Karpas-422 (cell line): ENCODE results near the gene PLEKHF1. TPM values are rescaled to one million over a fixed set of nuclear protein-coding genes. Genes with fewer than 3 reads are reported as not detected.

Experiments used
- DNase-seq: peaks from one replicate; pipeline ENCODE4 v3.0.0-alpha.2; 2015
- H2AFZ ChIP-seq: fragments of 200-600 bp; sonication (generic); 2 replicates; pipeline ENCODE4 v1.6.1; 2014; ENCODE audit warnings: antibody characterized with exemption, low read length, mixed read lengths
- H3K27ac ChIP-seq: fragments of 200-600 bp; sonication (generic); 2 replicates; pipeline ENCODE4 v1.5.1; 2014; ENCODE audit warnings: mild to moderate bottlenecking, low read length, moderate library complexity
- H3K27me3 ChIP-seq: fragments of 200-600 bp; sonication (generic); 2 replicates; pipeline ENCODE4 v1.6.1; 2014; ENCODE audit warnings: low read length, mixed read lengths
- H3K36me3 ChIP-seq: fragments of 200-600 bp; sonication (generic); 2 replicates; pipeline ENCODE4 v1.6.1; 2014; ENCODE audit warnings: low read length, mixed read lengths; ENCODE audit not compliant: insufficient read depth
- H3K4me1 ChIP-seq: fragments of 200-600 bp; sonication (generic); 2 replicates; pipeline ENCODE4 v1.6.1; 2014; ENCODE audit warnings: mild to moderate bottlenecking, low read length, mixed read lengths
- H3K4me2 ChIP-seq: fragments of 200-600 bp; sonication (generic); 2 replicates; pipeline ENCODE4 v1.6.1; 2014; ENCODE audit warnings: low read length, low read depth, mild to moderate bottlenecking; ENCODE audit not compliant: poor library complexity, severe bottlenecking
- H3K4me3 ChIP-seq: fragments of 200-600 bp; sonication (generic); 2 replicates; pipeline ENCODE4 v1.5.1; 2014; ENCODE audit warnings: mild to moderate bottlenecking, antibody characterized with exemption, low read length, mixed read lengths
- H3K79me2 ChIP-seq: fragments of 200-600 bp; sonication (generic); 2 replicates; pipeline ENCODE4 v1.6.1; 2014; ENCODE audit warnings: mild to moderate bottlenecking, low read length, mixed read lengths
- H3K9ac ChIP-seq: fragments of 200-600 bp; sonication (generic); 2 replicates; pipeline ENCODE4 v1.6.0; 2014; ENCODE audit warnings: low read length
- H3K9me2 ChIP-seq: fragments of 200-600 bp; sonication (generic), shearing (Covaris generic); replicated peaks from 2 replicates; pipeline ENCODE4 v1.6.0; 2014; ENCODE audit warnings: mild to moderate bottlenecking, low read length, moderate library complexity; ENCODE audit not compliant: insufficient read depth
- H3K9me3 ChIP-seq: fragments of 300-700, 200-600 bp; sonication (generic); 2 replicates; pipeline ENCODE4 v1.6.1; 2014; ENCODE audit warnings: low read length, mixed read lengths
- H4K20me1 ChIP-seq: fragments of 200-600 bp; sonication (generic); 2 replicates; pipeline ENCODE4 v1.6.1; 2014; ENCODE audit warnings: mild to moderate bottlenecking, antibody characterized with exemption, low read length, low read depth; ENCODE audit not compliant: insufficient read depth
- total RNA-seq: library from RNA; depleted of rRNA; stranded (reverse); fragments of >200 nt; shearing (Covaris generic); gene quantifications from 2 replicates; pipeline ENCODE4 v1.2.3, GENCODE V29; 2014; ENCODE audit warnings: low replicate concordance

PLEKHF1 gene
- total RNA-seq, 1 experiment from 2014 or later: not detected

DNA sequence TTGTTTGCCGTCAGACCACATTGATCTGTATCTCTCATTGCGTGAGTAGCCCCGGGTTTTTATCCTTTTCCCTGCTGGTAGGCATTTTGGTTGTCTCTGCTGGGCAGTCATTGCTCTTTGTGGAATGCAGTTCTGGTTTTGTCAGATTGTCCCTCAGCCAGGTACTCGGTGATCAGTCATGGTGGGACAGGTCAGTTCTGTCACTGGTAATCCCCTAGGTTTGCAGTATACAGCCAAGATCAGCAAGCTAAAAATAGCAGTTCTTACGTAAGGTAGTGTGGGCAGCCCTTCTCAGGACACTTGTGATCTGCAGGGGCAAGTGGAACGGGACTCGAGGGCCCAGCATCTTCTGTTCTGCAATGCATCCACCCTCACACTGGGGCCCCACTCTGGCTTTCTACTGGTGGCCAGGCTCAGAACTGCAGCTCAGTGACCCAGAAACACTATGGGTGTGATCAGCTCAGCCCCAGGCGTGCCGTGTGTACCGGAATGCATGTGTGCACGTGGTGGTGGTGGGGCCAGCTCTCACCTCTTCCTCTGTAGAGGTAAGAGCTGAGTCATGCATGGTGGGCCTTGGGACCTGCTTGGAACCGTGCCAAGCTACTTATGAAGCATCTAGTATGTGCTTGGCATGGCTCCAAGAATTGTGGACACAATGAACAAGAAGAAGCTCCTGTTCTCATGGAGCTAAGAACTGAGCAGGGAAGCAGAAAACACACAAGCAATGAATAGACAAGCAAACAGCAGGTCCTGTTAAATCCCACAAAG lies 6.3 kb downstream of the PLEKHF1 start:
- Histone ChIP-seq H3K4me1 (peaks cover 9% of the 10 kb centered on the region), H4K20me1 (no peaks in the 10 kb centered on the region), H2AFZ (no peak overlapping the region), H3K9ac (no peak overlapping the region), H3K4me2 (no peak overlapping the region), H3K9me3 (no peaks in the 10 kb centered on the region), H3K27me3 (no peaks in the 10 kb centered on the region), H3K79me2 (no peaks in the 10 kb centered on the region), H3K36me3 (no peaks in the 10 kb centered on the region), H3K9me2 (no peaks in the 10 kb centered on the region), H3K4me3 (no peak overlapping the region), H3K27ac (no peak overlapping the region)
- peak; percentile 74 for DNase-seq

DNA sequence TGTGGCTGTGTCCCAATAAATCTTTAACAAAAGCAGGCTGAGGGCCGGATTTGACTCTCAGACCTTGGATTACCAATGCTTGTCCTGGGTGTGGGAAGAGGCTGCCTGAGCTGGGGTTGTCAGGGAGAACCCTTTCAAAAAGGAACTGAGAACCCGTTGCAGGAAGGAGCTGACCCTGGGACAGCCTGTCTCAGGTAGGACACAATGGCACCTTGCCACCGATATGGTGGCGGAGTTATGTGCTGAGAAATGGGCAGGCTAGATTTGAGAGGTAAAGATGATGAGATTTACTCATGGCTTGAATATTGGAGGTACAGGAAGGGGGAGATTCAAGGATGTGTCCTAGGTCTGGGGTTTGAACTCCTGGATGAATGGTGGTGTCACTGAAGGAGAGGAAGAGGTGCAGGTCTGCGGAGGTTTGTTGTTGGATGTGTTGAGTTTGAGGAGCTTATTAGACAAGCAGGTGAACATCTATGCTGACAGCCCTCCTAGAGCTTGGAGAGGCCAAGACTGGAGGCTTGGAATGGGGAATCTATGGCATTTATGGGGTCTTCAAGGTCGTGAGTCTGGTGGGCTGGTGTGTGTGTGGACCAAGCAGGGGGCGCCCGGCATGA lies 7.2 kb downstream of the PLEKHF1 start:
- Histone ChIP-seq H3K9ac (no peak overlapping the region), H3K9me2 (no peaks in the 10 kb centered on the region), H3K36me3 (no peaks in the 10 kb centered on the region), H3K27me3 (no peaks in the 10 kb centered on the region), H3K79me2 (no peaks in the 10 kb centered on the region), H3K27ac (no peak overlapping the region), H3K4me3 (no peak overlapping the region), H3K4me2 (no peak overlapping the region), H2AFZ (no peak overlapping the region), H3K4me1 (peaks cover 9% of the 10 kb centered on the region), H4K20me1 (no peaks in the 10 kb centered on the region), H3K9me3 (no peaks in the 10 kb centered on the region)
- no peak for DNase-seq

DNA sequence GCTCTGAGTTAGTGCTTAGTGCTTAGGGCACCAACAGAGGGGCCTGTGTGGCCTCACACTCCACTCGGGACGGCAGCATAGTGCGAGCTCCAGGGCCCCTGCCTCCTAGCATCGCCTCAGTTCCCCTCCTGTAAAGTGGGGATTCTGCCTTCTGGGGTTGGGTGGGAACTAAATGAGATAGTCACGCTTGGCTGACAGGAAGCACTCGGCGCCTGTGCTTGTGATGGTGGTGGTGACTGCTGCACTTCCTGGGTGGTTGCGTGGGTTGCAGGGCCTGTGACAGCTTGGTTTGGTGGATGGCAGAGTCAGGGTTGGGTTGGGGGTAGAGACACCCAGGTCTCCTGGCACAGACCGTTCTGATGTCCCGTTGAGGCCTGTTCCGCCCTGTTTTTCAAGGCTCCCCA lies 7.7 kb downstream of the PLEKHF1 start:
- no peak overlapping the region for H3K4me2 ChIP-seq
- no peaks in the 10 kb centered on the region for H3K9me3 ChIP-seq
- H3K36me3 ChIP-seq: no peaks in the 10 kb centered on the region
- no peaks in the 10 kb centered on the region for H3K9me2 ChIP-seq
- H3K27me3 ChIP-seq: no peaks in the 10 kb centered on the region
- no peak overlapping the region for H2AFZ ChIP-seq
- H3K27ac ChIP-seq: no peak overlapping the region
- H3K4me1 ChIP-seq: peaks cover 9% of the 10 kb centered on the region
- no peaks in the 10 kb centered on the region for H3K79me2 ChIP-seq
- H4K20me1 ChIP-seq: no peaks in the 10 kb centered on the region
- H3K4me3 ChIP-seq: no peak overlapping the region
- peak; percentile 30 for DNase-seq
- no peak overlapping the region for H3K9ac ChIP-seq

DNA sequence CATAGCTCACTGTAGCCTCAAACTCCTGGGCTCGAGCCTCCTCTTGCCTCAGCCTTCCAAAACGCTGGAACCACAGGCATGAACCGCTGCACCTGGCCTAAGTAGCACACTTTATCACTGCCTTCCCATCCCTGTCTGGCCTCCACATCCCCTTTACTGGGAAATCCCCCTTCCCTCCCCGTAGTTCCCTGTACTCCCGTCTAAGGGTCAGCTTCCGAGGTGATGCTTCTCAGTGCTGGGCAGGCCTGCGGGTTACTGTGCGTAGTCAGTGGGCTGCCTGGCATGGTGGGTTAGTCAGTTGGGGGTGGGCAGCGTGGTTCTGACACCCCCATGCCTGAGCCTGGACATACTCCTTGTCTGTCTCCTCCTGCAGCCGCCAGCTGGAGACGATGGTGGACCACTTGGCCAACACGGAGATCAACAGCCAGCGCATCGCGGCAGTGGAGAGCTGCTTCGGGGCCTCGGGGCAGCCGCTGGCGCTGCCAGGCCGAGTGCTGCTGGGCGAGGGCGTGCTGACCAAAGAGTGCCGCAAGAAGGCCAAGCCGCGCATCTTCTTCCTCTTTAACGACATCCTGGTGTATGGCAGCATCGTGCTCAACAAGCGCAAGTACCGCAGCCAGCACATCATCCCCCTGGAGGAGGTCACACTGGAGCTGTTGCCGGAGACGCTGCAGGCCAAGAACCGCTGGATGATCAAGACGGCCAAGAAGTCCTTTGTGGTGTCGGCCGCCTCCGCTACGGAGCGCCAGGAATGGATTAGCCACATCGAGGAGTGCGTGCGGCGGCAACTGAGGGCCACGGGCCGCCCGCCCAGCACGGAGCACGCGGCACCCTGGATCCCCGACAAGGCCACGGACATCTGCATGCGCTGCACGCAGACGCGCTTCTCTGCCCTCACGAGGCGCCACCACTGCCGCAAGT lies 8.4 kb downstream of the PLEKHF1 start:
- H3K27ac ChIP-seq: no peak overlapping the region
- H2AFZ ChIP-seq: no peak overlapping the region
- no peaks in the 10 kb centered on the region for H4K20me1 ChIP-seq
- H3K9me2 ChIP-seq: no peaks in the 10 kb centered on the region
- no peak overlapping the region for H3K4me2 ChIP-seq
- no peaks in the 10 kb centered on the region for H3K36me3 ChIP-seq
- no peak overlapping the region for H3K9ac ChIP-seq
- no peak overlapping the region for H3K4me3 ChIP-seq
- no peak for DNase-seq
- H3K9me3 ChIP-seq: no peaks in the 10 kb centered on the region
- H3K4me1 ChIP-seq: peaks cover 9% of the 10 kb centered on the region
- H3K27me3 ChIP-seq: no peaks in the 10 kb centered on the region
- no peaks in the 10 kb centered on the region for H3K79me2 ChIP-seq

DNA sequence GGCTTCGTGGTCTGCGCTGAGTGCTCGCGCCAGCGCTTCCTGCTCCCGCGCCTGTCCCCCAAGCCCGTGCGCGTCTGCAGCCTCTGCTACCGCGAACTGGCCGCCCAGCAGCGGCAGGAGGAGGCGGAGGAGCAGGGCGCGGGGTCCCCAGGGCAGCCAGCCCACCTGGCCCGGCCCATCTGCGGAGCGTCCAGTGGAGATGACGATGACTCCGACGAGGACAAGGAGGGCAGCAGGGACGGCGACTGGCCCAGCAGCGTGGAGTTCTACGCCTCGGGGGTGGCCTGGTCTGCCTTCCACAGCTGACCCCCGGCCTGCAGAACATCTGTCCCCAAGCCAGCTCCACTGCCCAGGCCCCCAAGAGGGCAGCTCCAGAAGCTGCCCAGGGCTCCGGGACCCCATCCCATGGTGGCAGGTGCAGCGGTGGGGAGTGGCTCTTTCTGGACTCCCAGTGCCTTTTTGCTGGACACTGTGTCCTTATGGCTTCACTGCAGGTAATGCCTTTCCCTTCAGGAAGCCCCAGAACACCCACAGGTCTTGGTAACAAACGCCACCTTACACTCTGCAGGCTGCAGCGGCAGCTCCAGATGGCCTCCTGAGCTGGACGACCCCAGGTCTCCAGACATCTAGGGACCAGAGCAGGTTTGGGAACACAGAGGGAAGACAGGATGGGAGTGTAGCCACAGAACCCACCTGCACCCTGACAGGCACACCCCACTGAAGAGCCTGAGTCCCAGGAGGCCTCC lies 9.3 kb downstream of the PLEKHF1 start:
- Histone ChIP-seq H2AFZ (no peak overlapping the region), H3K9ac (no peak overlapping the region), H3K27ac (no peak overlapping the region), H3K4me1 (peaks cover 9% of the 10 kb centered on the region), H3K79me2 (no peaks in the 10 kb centered on the region), H3K9me2 (no peaks in the 10 kb centered on the region), H3K4me2 (no peak overlapping the region), H3K9me3 (no peaks in the 10 kb centered on the region), H3K36me3 (no peaks in the 10 kb centered on the region), H4K20me1 (no peaks in the 10 kb centered on the region), H3K27me3 (no peaks in the 10 kb centered on the region), H3K4me3 (no peak overlapping the region)
- DNase-seq: no peak

DNA sequence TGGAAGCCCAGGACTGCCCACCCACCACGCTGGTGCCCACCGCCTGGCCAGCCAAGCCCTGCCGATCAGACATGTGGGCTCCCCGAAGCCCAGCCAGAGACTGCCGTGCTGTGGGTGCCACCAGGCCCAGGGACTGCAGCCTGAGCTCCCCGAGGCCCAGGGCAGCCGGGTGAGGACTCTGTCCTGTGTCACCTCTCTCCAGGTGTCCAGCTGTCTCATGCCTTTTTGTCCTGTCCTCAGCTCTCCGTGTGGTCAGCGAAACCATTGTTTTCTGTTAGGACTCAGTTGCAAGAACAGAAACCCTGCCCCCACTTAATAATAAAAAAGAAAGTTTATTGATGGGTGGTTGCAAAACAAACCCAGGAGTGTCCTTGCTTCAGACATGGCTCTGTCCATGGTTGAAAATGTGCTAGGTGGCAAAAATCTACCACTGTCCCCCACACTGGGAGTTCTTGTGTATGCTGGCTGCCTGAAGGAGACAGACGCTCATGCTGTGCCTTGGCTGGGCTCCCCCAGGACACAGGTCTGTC lies 9.9 kb downstream of the PLEKHF1 start:
- H3K4me3 ChIP-seq: no peak overlapping the region
- H3K27ac ChIP-seq: no peak overlapping the region

DNA sequence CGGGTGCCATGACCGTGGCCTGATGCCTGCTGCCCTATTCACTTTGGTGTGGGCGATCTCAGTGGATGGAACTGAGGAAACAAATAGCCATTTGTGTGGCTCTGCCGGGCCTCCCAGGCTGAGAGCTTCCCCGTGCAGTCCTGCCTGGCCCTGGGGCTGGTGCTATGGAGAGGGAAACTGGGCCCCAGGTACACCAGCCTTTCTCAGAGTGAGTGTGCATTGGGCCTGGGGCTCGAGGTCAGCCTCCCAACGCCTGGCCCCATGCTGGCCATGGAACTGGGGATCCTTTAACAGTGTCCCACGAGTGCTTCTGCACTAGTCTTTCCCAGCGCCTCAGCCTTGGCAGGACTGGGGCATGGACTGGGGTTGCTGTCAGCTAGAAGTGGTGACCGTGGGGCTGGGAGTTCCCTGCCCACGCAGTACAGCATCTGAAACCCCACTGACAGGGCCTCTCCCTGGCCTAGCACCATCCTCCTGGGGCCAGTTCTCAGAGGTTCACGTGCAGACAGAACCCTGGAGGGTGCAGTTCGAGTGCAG lies 10.5 kb downstream of the PLEKHF1 start:
- Histone ChIP-seq H2AFZ (no peak overlapping the region), H3K27ac (no peak overlapping the region), H3K4me3 (no peak overlapping the region), H4K20me1 (no peaks in the 10 kb centered on the region), H3K4me2 (no peak overlapping the region), H3K9ac (no peak overlapping the region), H3K27me3 (no peaks in the 10 kb centered on the region), H3K79me2 (no peaks in the 10 kb centered on the region), H3K36me3 (no peaks in the 10 kb centered on the region), H3K4me1 (peaks cover 13% of the 10 kb centered on the region), H3K9me2 (no peaks in the 10 kb centered on the region), H3K9me3 (no peaks in the 10 kb centered on the region)
- no peak for DNase-seq

More for the DNA sequence above, 9.9 kb downstream of the PLEKHF1 start:
- no peaks in the 10 kb centered on the region for H3K9me3 ChIP-seq
- no peaks in the 10 kb centered on the region for H3K27me3 ChIP-seq
- peaks cover 9% of the 10 kb centered on the region for H3K4me1 ChIP-seq
- H3K36me3 ChIP-seq: no peaks in the 10 kb centered on the region
- H3K4me2 ChIP-seq: no peak overlapping the region
- H2AFZ ChIP-seq: no peak overlapping the region
- H3K9me2 ChIP-seq: no peaks in the 10 kb centered on the region
- no peaks in the 10 kb centered on the region for H4K20me1 ChIP-seq
- no peak for DNase-seq
- no peak overlapping the region for H3K9ac ChIP-seq
- no peaks in the 10 kb centered on the region for H3K79me2 ChIP-seq
